Common myeloid progenitor, CD34-positive (primary cell): ENCODE measurements around the gene IRAK1. TPM values are rescaled to one million over a fixed set of nuclear protein-coding genes. Genes with fewer than 3 reads are reported as not detected.

Source experiments
- CTCF ChIA-PET: fragments of 350-600 bp; sonication (Branson Sonifier 250); formaldehyde crosslinking; loops from one replicate; lab custom pipeline; 2021; ENCODE audit warnings: antibody characterized with exemption; lab: Charles Lee
- POLR2A ChIA-PET: fragments of 350-600 bp; sonication (Branson Sonifier 250); formaldehyde crosslinking; loops from one replicate; lab custom pipeline; 2021; ENCODE audit warnings: antibody characterized with exemption; lab: Charles Lee
- DNase-seq, 3 donors: peaks; one replicate each; pipeline versions ENCODE4 v3.0.0 to v3.0.0-alpha.2; 2013
- H3K27ac ChIP-seq, 2 experiments: 1 replicate in 1 of 2; 2 replicates in 1 of 2; pipeline ENCODE4 v1.7.0; 2013; ENCODE audit warnings: inconsistent platforms in 2 of 2, low read length in 2 of 2, mild to moderate bottlenecking in 2 of 2, low read depth in 1 of 2, moderate library complexity in 1 of 2; ENCODE audit not compliant: severe bottlenecking in 2 of 2, insufficient read depth in 1 of 2, poor library complexity in 1 of 2
- H3K27me3 ChIP-seq, 5 experiments: replicated peaks in 2 of 5; 1 replicate in 3 of 5; 2 replicates in 2 of 5; pipeline versions ENCODE4 v1.6.1 to v1.7.0; 2013; ENCODE audit warnings: low read length in 4 of 5, mild to moderate bottlenecking in 2 of 5, moderate library complexity in 2 of 5, inconsistent platforms in 1 of 5; ENCODE audit not compliant: insufficient read depth in 5 of 5, control insufficient read depth in 4 of 5
- H3K36me3 ChIP-seq, 4 experiments: 1 replicate in 2 of 4; 2 replicates in 2 of 4; pipeline versions ENCODE4 v1.6.1 to v1.7.0; 2013; ENCODE audit warnings: low read length in 3 of 4, control low read depth in 1 of 4, mild to moderate bottlenecking in 1 of 4; ENCODE audit not compliant: control insufficient read depth in 4 of 4, insufficient read depth in 4 of 4
- H3K4me1 ChIP-seq, 4 experiments: 1 replicate in 3 of 4; 2 replicates in 1 of 4; pipeline versions ENCODE4 v1.6.1 to v1.7.1; 2013; ENCODE audit warnings: low read length in 3 of 4, mild to moderate bottlenecking in 3 of 4, control low read depth in 1 of 4, inconsistent platforms in 1 of 4, moderate library complexity in 1 of 4; ENCODE audit not compliant: control insufficient read depth in 4 of 4, insufficient read depth in 4 of 4; ENCODE audit errors: control extremely low read depth in 1 of 4
- H3K4me3 ChIP-seq, 7 experiments: 1 replicate in 4 of 7; 2 replicates in 3 of 7; pipeline versions ENCODE4 v1.5.1 to v1.7.0; 2013; ENCODE audit warnings: mild to moderate bottlenecking in 7 of 7, low read length in 6 of 7, moderate library complexity in 6 of 7, inconsistent platforms in 2 of 7, low read depth in 2 of 7, control low read depth in 1 of 7; ENCODE audit not compliant: insufficient read depth in 4 of 7, control insufficient read depth in 1 of 7; ENCODE audit errors: extremely low read depth in 1 of 7
- H3K9me3 ChIP-seq, 5 experiments: 1 replicate in 4 of 5; 2 replicates in 1 of 5; pipeline versions ENCODE4 v1.6.1 to v1.7.1; 2013; ENCODE audit warnings: low read length in 4 of 5, mild to moderate bottlenecking in 2 of 5, inconsistent platforms in 1 of 5, low read depth in 1 of 5, moderate library complexity in 1 of 5; ENCODE audit not compliant: control insufficient read depth in 4 of 5, insufficient read depth in 2 of 5; ENCODE audit errors: control extremely low read depth in 1 of 5
- WGBS: methylation state at CpG from one replicate; pipeline ENCODE4 v1.1.5; 2013; ENCODE audit not compliant: insufficient coverage; 5-methylcytosine and 5-hydroxymethylcytosine counted together
- polyA plus RNA-seq: library from polyadenylated mRNA; unstranded; fragments of 120-200 nt; gene quantifications from one replicate; pipeline ENCODE4 v1.2.1, GENCODE V29; 2013

Gene IRAK1
- 48.7 TPM for polyA plus RNA-seq

GRCh38 chrX:154019633-154020528, at the start of gene IRAK1:
IRAK1 (minus strand) TSS chrX:154019902; CDS start chrX:154019812, 90 bp downstream.
- DNase-seq, result peak; percentile 46 to 65 (median 57)
- H3K9me3 ChIP-seq, result no peaks in the 10 kb centered on the region
- POLR2A ChIA-PET, result interaction anchor here (0.6 kb wide), 2 partner anchors 45 to 51 kb away, joined by 3 read pairs; no protein-coding TSS in a partner anchor
- peak within 1 kb of the TSS; percentile 68 to 87 for H3K27ac ChIP-seq
- CTCF ChIA-PET, result interaction anchor here (1.1 kb wide), 1 partner anchor 14 kb away, joined by 3 read pairs; no protein-coding TSS in a partner anchor
- 30% methylated on average over 91 of the region's 99 CpGs for WGBS
- peak within 1 kb of the TSS; percentile 38 to 81 (median 70) for H3K4me3 ChIP-seq
- H3K36me3 ChIP-seq, result peaks cover 0 to 32% (median 14%) of the 10 kb centered on the region in 4 experiments
- peaks cover 0 to 33% (median 29%) of the 10 kb centered on the region in 4 experiments for H3K4me1 ChIP-seq
- peaks cover 0 to 31% (median 0%) of the 10 kb centered on the region in 5 experiments for H3K27me3 ChIP-seq

GRCh38 chrX:154068560-154068959, 48.9 kb upstream of the IRAK1 start:
- POLR2A ChIA-PET, result no interaction called here
- no peaks in the 10 kb centered on the region for H3K9me3 ChIP-seq
- peaks cover 0 to 15% (median 0%) of the 10 kb centered on the region in 5 experiments for H3K27me3 ChIP-seq
- H3K4me3 ChIP-seq, result no peak overlapping the region
- peaks cover 0 to 14% (median 4%) of the 10 kb centered on the region in 4 experiments for H3K4me1 ChIP-seq
- DNase-seq, result no peak
- CTCF ChIA-PET, result no interaction called here
- H3K36me3 ChIP-seq, result no peaks in the 10 kb centered on the region
- no peak overlapping the region for H3K27ac ChIP-seq
- no CpG with 5 or more reads among the region's 3 CpGs for WGBS

- Histone ChIP-seq H3K36me3 (peaks cover 0 to 5% (median 0%) of the 10 kb centered on the region in 4 experiments), H3K4me1 (peaks cover 0 to 17% (median 4%) of the 10 kb centered on the region in 4 experiments), H3K27me3 (peaks cover 0 to 32% (median 0%) of the 10 kb centered on the region in 5 experiments), H3K4me3 (no peak overlapping the region), H3K27ac (no peak overlapping the region), H3K9me3 (no peaks in the 10 kb centered on the region)
- DNase-seq, result no peak
- WGBS, result 86% methylated on average over 2 of the region's 9 CpGs
- ChIA-PET CTCF (interaction anchor here (0.9 to 1.7 kb wide), 2 partner anchors 13 to 27 kb away, joined by 3 to 4 read pairs; no protein-coding TSS in a partner anchor), POLR2A (interaction anchor here (0.6 kb wide), 1 partner anchor 243 kb away, joined by 3 read pairs; no protein-coding TSS in a partner anchor)
Measured at GRCh38 chrX:154064637-154065435, 45.1 kb upstream of the IRAK1 start.

GRCh38 chrX:154063234-154063633, 43.5 kb upstream of the IRAK1 start:
- WGBS, result 65% methylated on average over 3 of the region's 4 CpGs

GRCh38 chrX:154061801-154062200, 42.1 kb upstream of the IRAK1 start:
- no peak for DNase-seq
- no peak overlapping the region for H3K4me3 ChIP-seq
- CTCF ChIA-PET, result interaction anchor here (0.8 to 1.4 kb wide), 3 partner anchors 10 to 26 kb away, joined by 3 to 4 read pairs (median 3); no protein-coding TSS in a partner anchor
- peaks cover 0 to 14% (median 5%) of the 10 kb centered on the region in 4 experiments for H3K36me3 ChIP-seq
- peaks cover 0 to 43% (median 0%) of the 10 kb centered on the region in 5 experiments for H3K27me3 ChIP-seq
- H3K27ac ChIP-seq, result no peak overlapping the region
- 87% methylated on average over 8 of the region's 8 CpGs for WGBS
- POLR2A ChIA-PET, result interaction anchor here (0.7 kb wide), 1 partner anchor 29 kb away, joined by 3 read pairs; no protein-coding TSS in a partner anchor
- H3K9me3 ChIP-seq, result no peaks in the 10 kb centered on the region
- peaks cover 6 to 34% (median 14%) of the 10 kb centered on the region in 4 experiments for H3K4me1 ChIP-seq

More at GRCh38 chrX:154063234-154063633, 43.5 kb upstream of the IRAK1 start:
- H3K4me3 ChIP-seq, result no peak overlapping the region
- DNase-seq, result no peak
- peaks cover 0 to 37% (median 0%) of the 10 kb centered on the region in 5 experiments for H3K27me3 ChIP-seq
- peaks cover 0 to 9% (median 3%) of the 10 kb centered on the region in 4 experiments for H3K36me3 ChIP-seq
- no peak overlapping the region for H3K27ac ChIP-seq
- ChIA-PET POLR2A (no interaction called here), CTCF (no interaction called here)
- H3K4me1 ChIP-seq, result peaks cover 0 to 22% (median 3%) of the 10 kb centered on the region in 4 experiments
- no peaks in the 10 kb centered on the region for H3K9me3 ChIP-seq

GRCh38 chrX:154059729-154060245, 40.1 kb upstream of the IRAK1 start:
- DNase-seq, result no peak
- Histone ChIP-seq H3K27ac (no peak overlapping the region), H3K36me3 (peaks cover 0 to 16% (median 5%) of the 10 kb centered on the region in 4 experiments), H3K4me1 (peaks cover 6 to 41% (median 17%) of the 10 kb centered on the region in 4 experiments), H3K9me3 (no peaks in the 10 kb centered on the region), H3K4me3 (no peak overlapping the region), H3K27me3 (peaks cover 0 to 42% (median 0%) of the 10 kb centered on the region in 5 experiments)
- ChIA-PET POLR2A (no interaction called here), CTCF (no interaction called here)
- 88% methylated on average over 4 of the region's 5 CpGs for WGBS
